GM19043 (cell line): ENCODE results near the gene RAVER2.
"Not testable (repeated sequence)": the region's sequence is repeated elsewhere in the genome, so short reads cannot be mapped to it uniquely, and the experiment has no call there.

Experiments
- ATAC-seq: cut with Tn5 transposase; IDR thresholded peaks from one replicate; pipeline ENCODE4 v1.9.1; 2021; ENCODE audit warnings: low read depth; ENCODE audit not compliant: unreplicated experiment

RAVER2 gene

DNA sequence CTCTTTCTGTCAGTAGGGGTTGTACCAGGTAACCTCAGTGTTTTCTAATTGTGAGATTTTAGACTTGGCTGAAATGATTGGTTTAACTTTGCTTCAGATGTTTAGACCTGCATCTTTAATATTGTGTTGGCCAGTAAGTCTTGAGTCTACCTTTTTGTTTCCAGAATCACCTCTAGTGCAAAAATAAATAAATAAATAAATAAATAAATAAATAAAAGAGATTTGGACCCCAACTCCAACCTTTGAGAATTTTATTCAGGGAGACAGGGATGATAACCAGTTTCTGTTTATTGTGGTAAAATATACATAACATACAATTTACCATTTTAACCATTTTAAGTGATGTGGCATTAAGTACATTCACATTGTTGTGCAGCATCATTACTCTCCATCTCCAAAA, 64.4 kb downstream of the RAVER2 start:
- ATAC-seq: no peak

DNA sequence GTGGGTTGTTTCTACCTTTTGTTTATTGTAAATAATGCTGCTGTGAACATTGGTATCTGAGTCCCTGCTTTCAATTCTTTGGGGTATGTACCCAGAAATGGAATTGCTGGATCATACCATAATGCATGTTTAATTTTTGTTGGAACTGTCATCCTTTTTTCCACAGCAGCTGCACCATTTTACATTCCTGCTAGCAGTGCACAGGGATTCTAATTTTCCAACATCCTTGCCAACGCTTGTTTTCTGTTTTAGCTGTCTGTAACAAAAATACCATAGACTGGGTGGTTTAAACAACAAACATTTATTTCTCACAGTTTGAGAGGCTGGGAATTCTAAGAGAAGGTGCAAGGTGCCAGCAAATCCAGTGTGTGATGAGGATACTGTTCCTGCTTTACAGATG, 65.1 kb downstream of the RAVER2 start:
- no peak for ATAC-seq

DNA sequence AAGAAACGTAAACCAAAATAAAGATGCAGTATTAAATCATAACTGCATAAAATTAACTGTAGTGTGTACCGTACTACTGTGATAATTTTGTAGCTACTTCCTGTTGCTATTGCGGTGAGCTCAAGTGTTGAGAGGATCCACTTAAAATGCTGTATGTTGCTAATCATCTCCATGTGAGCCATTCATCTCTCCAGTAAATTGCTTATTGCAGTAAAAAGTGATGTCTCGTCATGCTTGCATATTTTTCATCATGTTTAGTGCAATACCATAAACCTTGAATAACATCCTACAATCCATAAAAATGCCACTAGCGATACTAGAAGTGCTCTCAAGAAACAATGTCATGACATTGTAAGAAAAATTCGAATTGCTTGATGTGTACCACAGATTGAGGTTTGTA, 66.3 kb downstream of the RAVER2 start:
- no peak for ATAC-seq

DNA sequence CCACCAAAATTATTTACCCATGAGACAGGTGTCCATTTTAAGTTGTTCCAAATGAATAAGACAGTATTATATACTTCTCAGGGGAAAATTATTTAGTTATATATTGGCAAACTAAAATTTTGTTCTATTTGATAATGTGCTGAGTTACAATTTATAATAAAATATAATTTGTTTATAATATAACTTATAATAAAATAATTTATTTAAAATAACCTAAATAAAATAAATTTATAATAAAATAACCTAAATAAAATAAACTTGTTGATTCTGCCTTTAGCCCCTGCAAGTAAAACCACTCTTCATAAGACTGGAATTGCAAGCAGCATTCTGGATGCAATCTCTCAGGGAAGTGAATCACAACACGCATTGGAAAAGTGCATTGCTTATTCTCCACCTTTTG, 69.6 kb downstream of the RAVER2 start:
- ATAC-seq: no peak

DNA sequence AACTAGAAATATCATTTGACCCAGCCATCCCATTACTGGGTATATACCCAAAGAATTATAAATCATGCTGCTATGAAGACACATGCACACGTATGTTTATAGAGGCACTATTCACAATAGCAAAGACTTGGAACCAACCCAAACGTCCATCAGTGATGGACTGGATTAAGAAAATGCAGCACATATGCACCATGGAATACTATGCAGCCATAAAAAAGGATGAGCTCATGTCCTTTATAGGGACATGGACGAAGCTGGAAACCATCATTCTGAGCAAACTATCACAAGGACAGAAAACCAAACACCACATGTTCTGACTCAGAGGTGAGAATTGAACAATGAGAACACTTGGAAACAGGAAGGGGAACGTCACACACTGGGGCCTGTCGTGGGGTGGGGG, 72.5 kb downstream of the RAVER2 start:
- ATAC-seq: not testable (repeated sequence)

DNA sequence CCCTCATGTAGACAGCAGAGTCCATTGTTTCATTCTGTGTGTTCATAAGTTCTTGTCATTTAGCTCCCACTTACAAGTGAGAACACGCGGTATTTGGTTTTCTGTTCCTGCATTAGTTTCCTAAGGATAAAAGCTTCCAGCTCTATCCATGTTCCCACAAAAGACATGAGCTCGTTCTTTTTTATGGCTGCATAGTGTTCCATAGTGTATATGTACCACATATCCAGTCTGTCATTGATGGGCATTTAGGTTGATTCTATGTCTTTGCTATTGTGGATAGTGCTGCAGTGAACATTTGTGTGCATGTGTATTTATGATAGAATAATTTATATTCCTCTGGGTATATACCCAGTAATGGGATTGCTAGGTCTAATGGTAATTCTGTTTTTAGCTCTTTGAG, 75.7 kb downstream of the RAVER2 start:
- not testable (repeated sequence) for ATAC-seq

DNA sequence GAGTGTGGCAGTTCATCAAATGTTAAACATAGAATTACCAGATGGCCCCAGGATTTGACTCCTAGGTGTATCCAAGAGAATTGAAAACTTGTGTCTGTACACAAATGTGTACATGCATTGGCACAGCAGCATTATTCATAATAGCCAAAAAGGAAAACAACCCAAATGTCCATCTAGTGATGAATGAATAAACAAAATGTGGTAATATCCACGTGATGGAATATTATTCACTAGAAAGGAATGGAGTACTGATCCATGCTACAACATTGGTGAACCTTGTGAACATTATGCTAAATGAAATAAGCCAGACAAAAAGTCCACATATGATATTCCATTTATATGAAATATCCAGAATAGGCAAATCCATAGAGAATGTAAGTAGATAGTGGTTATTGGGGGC, 77.7 kb downstream of the RAVER2 start:
- no peak for ATAC-seq

DNA sequence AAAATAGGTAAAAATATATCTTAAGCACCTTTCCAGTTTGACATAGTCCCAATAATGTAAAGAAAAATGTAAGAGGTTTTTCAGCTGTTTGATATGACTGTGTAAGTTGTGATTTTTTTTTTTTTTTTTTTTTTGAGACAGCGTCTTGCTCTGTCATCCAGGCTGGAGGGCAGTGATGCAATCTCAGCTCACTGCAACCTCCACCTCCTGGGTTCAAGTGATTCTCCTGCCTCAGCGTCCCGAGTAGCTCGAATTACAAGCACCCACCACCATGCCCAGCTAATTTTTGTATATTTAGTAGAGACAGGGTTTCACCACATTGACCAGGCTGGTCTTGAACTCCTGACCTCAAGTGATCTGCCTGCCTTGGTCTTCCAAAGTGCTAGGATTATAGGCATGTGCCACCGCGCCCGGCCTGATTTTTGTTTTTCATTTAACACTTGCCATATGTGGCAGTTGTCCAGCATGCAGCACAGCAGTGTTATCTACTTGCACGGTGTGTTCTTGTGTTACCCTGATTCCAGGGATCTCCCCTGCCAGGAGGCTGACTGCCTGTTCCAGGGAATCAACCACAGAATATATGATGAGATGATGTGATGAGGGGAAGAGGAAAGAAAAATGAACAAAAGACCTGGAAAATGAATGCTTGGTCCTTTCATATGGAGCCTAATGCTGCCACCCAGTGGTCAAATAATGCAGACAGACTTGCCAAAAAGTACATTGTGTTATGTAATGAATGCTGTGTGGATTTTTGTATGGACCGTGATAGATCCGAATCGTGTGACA, 79.0 kb downstream of the RAVER2 start:
- ATAC-seq: no peak

DNA sequence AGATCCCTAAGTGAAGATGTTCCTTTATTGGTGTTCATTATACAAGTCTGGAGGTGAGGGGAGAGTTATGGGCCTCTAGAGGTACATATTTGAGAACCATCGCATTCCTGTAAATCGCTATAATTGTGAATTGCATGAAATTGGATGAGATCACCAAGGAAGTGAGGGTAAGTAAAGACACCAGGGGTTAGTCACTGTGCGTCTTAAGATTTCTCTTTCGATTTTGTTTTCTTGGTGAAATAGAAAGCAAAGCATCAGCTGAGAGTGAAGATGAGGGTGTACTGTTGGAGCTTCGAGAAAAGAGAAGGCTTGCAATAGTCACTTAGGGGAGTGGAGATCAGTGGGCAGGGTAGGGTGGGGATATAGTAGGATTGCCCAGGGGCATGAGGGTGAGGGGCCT, 82.1 kb downstream of the RAVER2 start:
- ATAC-seq: no peak

DNA sequence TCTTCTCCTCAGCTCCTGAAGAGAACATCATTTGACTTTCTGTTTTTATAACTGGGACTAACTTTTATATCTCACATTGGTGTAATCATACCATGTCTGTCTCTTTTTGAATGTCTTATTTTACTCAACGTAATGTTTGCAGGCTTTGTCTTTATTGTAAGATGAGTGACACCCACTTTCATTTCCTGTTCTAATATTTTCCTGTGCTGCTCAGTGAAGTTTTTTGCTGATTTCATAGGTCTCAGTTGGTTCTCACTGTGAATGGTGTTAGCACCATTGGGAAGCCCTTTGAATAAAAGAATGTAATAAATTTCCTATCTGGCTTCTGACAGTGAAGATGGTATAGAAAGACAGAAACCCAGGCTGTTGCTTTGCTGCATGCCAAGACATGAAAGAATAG, 84.0 kb downstream of the RAVER2 start:
- no peak for ATAC-seq

DNA sequence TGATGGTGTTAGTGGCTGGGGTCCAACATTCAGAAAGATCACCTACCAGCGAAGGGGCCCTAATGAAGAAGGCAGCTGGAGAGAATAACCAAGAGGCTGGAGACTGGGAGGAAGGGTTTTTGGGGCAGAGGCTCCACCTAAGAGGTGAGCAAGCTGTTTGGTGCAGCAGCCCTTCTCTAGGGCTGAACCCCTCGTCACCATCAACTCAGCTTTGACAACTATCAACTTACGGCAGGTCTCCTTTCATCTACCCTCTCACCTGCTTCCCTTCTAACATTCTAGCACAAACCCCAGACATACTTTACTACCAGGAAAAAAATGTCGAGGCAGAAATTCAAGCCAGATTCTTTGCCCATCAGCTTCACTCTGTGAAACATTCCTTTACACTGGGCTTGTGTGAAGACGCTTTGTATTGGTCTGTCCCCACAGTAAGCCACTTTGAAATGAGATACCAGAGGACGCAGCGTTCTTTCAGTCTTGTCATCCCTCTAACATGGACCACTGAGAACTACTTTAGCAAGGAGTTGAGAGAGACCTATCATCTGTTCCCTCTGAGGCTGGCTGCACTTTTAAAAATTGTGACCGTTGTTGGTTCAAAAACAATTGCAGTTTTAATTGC, 84.6 kb downstream of the RAVER2 start:
- no peak for ATAC-seq

DNA sequence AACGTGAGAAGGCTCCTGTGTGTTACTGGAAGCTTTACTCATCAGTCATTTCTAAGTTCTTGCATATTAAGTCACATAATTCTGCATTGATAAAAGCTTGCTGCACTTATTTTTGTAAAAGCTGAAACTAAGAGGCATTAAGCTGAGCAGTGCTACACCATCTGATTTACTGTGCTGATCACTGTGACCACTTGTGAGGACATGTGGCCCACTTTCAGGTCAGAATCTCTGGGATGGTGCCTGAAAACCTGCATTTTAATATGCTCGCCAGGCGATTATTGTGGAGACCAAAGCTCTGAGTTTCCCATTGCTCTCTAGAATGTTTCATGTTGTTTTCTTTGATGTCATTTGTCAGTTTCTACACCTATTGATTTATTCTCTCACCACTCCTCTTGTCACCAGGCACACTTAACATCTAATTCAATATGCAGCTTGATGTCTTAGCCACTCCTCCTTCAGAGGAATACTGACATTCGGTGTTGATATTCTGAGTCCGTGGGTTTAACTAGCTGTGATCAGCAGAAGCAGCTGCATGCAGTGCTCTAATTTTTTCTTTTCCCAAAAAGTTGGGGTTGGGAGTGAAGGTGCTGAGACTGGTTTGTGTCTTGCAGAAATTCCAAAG, 85.3 kb downstream of the RAVER2 start:
- ATAC-seq: no peak

DNA sequence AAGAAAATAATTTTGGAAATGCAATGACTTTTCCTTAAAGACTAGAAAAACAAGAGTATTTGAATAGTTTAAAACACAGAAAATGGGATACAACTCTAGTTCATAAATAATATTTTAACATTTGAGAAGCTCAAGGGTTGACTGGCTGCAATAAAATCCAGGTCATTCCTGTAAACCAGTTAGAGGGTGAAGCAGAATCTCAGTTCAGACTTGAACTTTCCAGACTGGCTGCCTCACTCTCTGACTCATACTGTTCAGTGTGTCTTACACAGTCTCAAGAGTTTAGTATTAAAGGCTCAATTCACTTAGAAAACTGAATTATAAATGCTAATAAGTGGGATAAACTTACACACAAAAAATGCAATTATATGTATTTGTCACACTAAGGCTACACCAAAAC, 89.9 kb downstream of the RAVER2 start:
- ATAC-seq: no peak

DNA sequence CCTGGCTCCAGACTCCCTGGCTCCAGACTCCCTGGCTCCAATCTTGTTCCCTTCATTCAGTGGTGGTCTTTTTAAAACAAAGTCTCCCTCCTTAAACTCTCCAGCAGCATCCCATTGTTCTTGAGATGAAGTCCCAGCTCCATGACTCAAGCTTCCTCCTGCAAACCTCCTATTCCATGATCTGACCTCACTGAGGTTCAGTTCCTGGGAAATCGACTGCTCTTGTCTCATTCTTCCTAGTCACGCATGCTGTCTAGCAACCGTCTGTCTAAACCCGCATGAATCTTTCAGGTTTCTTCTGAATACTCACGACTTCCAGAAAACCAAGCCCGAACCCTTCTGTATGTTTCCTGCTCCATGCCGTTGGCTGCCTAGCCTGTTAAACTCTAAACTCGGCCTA, 91.9 kb downstream of the RAVER2 start:
- no peak for ATAC-seq

DNA sequence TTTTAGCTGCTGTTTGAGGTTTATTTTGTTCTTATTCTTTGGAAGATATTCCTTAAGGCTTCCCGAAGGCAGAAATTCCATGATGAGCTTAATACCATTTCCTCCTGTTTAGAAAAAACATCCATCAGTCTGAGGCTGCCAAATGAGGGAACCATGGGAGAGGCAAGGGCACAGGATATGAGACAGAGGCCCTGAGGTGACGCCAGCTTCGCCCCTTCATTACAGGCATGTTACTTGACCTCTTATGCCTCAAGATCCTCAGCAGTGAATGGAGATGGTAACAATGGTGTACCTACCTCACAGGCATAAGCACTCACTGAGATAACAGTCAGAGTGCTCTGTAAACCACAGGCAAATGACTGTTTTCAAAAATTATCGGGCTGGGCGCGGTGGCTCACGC, 93.6 kb downstream of the RAVER2 start:
- no peak for ATAC-seq

DNA sequence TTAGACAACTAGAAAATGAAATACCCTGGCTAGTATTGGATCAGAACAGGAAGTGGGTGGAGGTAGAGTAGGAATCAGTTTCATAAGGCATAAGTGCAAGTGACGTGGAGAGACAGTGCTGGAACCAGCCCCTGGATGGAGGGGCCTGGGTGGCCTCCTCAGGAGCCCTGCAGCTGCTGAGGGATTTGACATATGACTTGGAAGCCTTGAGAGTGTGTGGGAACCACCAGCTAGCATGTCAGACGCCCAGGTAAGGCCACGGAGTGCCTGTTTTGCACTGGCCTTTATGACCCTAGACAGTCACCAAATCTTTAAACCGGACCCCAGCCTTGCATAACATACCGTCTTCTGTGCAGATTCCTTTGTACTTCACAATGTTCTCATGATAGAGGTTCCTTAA, 94.4 kb downstream of the RAVER2 start:
- no peak for ATAC-seq

DNA sequence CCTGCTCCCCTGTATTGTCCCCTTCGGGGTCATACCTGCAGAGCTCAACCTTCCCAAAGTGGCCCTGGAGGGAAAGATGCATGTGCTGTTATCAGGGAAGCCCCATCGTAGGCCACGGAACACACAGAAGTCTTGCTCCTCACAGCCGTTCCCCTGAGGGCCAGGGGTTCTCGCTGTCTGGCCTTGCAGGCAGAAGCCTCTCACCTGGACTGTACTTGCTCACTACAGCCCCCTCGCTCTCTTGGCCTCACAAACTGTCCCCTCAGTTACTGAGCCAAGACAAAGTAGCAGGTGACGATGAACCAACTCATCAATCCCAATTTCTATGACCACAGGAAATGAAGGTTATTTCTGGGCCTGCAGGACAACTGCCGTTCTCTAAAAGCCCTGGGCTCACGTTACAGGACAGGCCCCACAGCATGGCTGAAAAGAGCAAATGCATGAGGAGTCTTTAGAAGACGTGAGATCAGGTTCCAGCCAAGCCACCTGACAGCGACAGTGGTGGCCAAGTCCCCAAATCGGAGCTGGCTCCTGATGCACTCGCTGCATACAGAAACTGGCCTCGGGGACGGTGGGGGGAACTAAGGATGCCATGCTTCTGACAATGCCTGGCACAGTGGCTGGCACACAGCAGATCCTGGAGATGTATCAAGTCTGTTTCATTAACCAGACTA, 95.0 kb downstream of the RAVER2 start:
- ATAC-seq: no peak

DNA sequence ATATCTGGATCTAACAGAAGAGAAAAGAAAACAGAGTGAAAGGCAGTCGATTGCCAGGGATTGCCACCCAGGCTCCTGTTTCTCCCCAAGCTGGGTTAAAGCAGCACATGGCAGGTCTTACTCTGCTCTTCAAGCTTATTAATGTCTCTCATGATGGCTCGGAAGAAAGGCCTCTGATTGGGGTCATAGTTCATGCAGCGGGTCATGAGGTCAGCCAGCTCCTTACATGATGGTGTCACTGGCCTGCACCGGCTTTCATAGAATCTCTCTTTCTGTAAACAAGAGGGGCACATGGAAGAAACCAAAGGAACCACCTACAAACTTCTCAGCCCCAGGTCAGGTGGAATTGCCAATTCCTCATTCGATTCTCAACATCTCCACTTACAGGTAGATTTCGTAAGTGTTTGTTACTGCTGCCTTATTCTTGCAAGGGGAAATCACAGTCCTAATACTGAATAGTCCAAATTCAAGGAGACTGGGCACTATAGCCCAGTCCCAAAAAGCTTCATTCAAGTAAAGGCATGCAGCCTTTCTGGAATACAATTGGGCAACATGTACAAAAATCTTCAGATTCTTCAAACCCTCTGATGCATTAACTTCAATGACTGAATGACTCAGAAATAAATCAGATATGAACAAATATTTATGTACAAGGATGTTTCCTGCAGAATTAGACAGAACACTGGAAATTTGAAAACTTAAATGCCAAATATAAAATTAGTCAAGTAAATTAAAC, 96.6 kb downstream of the RAVER2 start:
- no peak for ATAC-seq

DNA sequence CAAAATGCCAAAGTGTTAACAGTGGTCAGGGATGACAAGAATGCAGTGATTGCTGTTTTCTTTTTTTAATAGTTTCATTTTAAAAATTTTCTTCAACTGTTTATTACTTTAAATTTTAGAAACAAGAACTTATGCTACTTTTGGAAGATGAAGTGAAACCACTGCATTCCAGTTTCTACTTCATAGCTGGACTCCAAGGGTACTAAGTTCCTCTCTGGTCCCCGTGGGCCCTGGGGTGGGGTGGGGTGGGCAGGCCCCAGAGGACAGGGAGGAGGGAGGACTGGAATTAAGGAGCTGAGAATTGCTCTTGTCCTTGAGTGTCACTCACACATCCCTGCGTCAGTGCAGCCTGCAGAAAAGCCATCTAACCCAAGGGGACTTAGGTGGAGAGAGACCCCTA, 97.3 kb downstream of the RAVER2 start:
- no peak for ATAC-seq

DNA sequence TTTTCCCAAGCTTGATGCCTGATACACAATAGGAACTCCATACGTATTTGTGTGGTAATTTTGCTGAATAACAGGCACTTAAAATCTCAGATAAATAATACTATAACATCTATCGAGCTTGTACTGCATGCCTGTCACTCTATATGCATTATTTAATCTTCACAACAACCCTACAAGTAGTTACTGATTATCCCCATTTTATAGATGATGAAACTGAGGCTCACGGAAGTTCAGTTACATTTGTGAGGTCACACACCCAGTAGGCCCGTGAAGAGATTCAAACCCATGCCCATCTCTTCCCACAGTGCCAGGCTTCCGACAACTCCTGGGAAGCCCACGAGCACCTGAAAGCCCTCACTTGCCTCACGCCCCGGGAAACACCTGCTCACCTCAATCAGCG, 98.8 kb downstream of the RAVER2 start:
- ATAC-seq: no peak

DNA sequence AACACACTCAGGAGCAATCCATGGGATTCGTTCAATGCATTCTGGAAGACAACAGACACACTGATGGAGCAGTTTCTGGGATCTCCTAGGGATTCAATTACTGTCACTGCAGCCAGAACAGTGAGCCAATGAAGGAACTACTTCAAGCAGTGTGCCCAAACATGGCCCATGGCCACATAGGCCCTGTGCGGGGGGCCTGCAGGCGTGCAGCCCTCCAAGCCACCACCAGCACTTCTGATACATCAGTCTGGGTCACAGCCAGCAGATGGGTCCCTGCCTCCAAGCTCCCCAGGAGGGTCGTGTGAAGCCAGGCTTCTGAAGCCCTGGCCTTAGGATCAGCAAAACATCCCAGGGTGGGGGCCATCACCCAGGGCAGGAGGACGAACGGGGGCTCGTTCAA, 99.3 kb downstream of the RAVER2 start:
- ATAC-seq: no peak
